ENCODE measurements around the gene NOL4L.

The NOL4L gene

DNA sequence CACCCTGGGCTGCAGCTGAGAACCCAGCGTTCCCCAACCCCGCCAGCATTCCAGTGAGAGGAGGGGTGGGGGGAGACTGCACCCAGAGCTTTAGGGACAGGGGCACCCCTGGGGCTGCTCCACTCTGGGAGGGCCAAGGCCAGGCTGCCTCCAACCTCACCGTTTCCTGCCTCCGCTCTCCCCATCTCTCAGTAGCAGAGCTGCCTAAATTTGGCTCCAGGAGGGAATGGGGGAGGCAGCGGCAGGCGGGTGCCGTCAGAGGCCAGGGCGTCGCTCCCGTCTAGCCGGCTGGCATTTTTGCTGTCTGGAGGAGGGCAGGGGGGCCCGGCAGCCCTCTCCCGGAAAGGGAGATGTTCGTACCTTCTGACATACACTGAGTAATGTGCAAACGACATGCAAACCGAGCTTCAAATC lies 46.6 kb downstream of the NOL4L start:
- no peaks in the 10 kb centered on the region for H3F3A ChIP-seq (ENCODE audit: insufficient read depth, low read length)
- peak overlapping the region; percentile 67 for H3K4me2 ChIP-seq (ENCODE audit: low read length)
- H3K27ac ChIP-seq (ENCODE audit: low read depth, low read length, poor library complexity, severe bottlenecking), result peak overlapping the region; percentile 73
- peaks cover 53% of the 10 kb centered on the region for H3K4me1 ChIP-seq (ENCODE audit: insufficient read depth, low read length, severe bottlenecking)
- H3K4me3 ChIP-seq (ENCODE audit: low read depth, low read length, poor library complexity, severe bottlenecking), result peak overlapping the region; percentile 49
- H3K27me3 ChIP-seq (ENCODE audit: insufficient read depth, low read length), result no peaks in the 10 kb centered on the region; the same call in 1 of the 2 replicates
- no peak overlapping the region for H2AFZ ChIP-seq (ENCODE audit: low read length)
- H3K79me2 ChIP-seq (ENCODE audit: insufficient read depth, low read length), result no peaks in the 10 kb centered on the region
- H3K9me2 ChIP-seq (ENCODE audit: low read depth, low read length), result no peaks in the 10 kb centered on the region
- no peak for TF ChIP-seq EZH2 (IDR thresholded peaks at IDR 0.05; ENCODE audit: borderline replicate concordance, low read length)
- TF ChIP-seq, protein P1, sequence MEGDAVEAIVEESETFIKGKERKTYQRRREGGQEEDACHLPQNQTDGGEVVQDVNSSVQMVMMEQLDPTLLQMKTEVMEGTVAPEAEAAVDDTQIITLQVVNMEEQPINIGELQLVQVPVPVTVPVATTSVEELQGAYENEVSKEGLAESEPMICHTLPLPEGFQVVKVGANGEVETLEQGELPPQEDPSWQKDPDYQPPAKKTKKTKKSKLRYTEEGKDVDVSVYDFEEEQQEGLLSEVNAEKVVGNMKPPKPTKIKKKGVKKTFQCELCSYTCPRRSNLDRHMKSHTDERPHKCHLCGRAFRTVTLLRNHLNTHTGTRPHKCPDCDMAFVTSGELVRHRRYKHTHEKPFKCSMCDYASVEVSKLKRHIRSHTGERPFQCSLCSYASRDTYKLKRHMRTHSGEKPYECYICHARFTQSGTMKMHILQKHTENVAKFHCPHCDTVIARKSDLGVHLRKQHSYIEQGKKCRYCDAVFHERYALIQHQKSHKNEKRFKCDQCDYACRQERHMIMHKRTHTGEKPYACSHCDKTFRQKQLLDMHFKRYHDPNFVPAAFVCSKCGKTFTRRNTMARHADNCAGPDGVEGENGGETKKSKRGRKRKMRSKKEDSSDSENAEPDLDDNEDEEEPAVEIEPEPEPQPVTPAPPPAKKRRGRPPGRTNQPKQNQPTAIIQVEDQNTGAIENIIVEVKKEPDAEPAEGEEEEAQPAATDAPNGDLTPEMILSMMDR (IDR thresholded peaks at IDR 0.05; ENCODE audit: low read length), result no peak
- peak overlapping the region; percentile 58 for H3K9ac ChIP-seq (ENCODE audit: low read length)
- no peaks in the 10 kb centered on the region for H3K9me3 ChIP-seq (ENCODE audit: low read length)
- no peaks in the 10 kb centered on the region for H4K20me1 ChIP-seq (ENCODE audit: insufficient read depth, low read length)
- H3K36me3 ChIP-seq (ENCODE audit: insufficient read depth, low read length), result no peaks in the 10 kb centered on the region

GRCh38 chr20:32537657-32538525 lies 47.2 kb downstream of the NOL4L start:
- peaks cover 53% of the 10 kb centered on the region for H3K4me1 ChIP-seq (ENCODE audit: insufficient read depth, low read length, severe bottlenecking)
- peak overlapping the region; percentile 73 for H3K27ac ChIP-seq (ENCODE audit: low read depth, low read length, poor library complexity, severe bottlenecking)
- H3K27me3 ChIP-seq (ENCODE audit: insufficient read depth, low read length), result no peaks in the 10 kb centered on the region
- no peaks in the 10 kb centered on the region for H3K9me3 ChIP-seq (ENCODE audit: low read length)
- no peaks in the 10 kb centered on the region for H3K36me3 ChIP-seq (ENCODE audit: insufficient read depth, low read length)
- peak overlapping the region; percentile 52 for H3K4me3 ChIP-seq (ENCODE audit: low read depth, low read length, poor library complexity, severe bottlenecking)
- H3K4me2 ChIP-seq (ENCODE audit: low read length), result peak overlapping the region; percentile 67
- H3K9me2 ChIP-seq (ENCODE audit: low read depth, low read length), result no peaks in the 10 kb centered on the region
- no peaks in the 10 kb centered on the region for H3K79me2 ChIP-seq (ENCODE audit: insufficient read depth, low read length)
- TF ChIP-seq, protein P1 (IDR thresholded peaks at IDR 0.05; ENCODE audit: low read length), result no peak
- TF ChIP-seq EZH2 (IDR thresholded peaks at IDR 0.05; ENCODE audit: borderline replicate concordance, low read length), result no peak
- no peaks in the 10 kb centered on the region for H4K20me1 ChIP-seq (ENCODE audit: insufficient read depth, low read length)
- H3K9ac ChIP-seq (ENCODE audit: low read length), result peak overlapping the region; percentile 58; the same call in 1 of the 2 replicates
- no peaks in the 10 kb centered on the region for H3F3A ChIP-seq (ENCODE audit: insufficient read depth, low read length)
- H2AFZ ChIP-seq (ENCODE audit: low read length), result no peak overlapping the region

DNA sequence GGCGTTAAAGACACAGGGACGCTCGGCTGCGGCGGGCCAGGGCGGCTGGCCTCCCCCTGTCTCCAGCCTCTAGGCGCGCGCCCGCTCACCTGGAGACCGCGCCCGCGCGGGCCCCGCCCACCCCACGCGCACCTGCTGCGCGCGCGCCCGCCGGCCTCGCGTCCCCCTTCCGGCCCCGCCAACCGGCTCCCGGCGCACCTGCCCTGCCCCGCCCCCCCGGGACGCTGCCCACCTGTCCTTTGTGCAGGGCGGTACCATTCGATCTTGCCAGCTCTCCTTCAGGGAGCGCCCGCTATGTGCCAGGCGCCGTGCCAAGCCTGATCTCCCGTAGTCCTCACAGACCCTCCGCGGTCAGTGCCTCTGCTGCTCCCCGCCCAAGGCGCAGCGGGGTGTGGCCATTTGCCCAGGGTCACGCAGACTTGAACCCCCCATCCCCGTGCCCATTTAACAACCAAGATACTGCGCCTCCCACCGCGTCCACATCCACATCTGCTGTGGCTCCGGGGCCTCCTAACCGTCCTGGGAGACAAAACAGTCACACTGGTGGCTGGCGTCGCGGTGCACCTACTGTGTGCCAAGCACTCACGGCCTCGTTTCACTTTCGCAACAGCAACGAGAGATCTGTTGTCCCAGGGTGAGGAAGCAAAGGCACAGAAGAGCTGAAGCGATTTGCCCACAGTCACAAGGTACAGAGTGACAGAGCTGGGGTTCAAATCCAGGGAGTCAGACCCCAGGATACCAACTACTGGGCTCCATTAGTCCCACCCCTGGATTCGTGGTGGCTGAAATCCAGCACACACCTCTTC lies 48.1 kb downstream of the NOL4L start:
- H2AFZ ChIP-seq (ENCODE audit: low read length), result no peak overlapping the region
- H3K4me3 ChIP-seq (ENCODE audit: low read depth, low read length, poor library complexity, severe bottlenecking), result peak overlapping the region; percentile 55
- H3K9ac ChIP-seq (ENCODE audit: low read length), result peak overlapping the region; percentile 33; the same call in 1 of the 2 replicates
- no peaks in the 10 kb centered on the region for H3K79me2 ChIP-seq (ENCODE audit: insufficient read depth, low read length)
- no peaks in the 10 kb centered on the region for H3K9me3 ChIP-seq (ENCODE audit: low read length)
- H3K27ac ChIP-seq (ENCODE audit: low read depth, low read length, poor library complexity, severe bottlenecking), result peak overlapping the region; percentile 73
- TF ChIP-seq, protein P1 (IDR thresholded peaks at IDR 0.05; ENCODE audit: low read length), result no peak
- TF ChIP-seq EZH2 (IDR thresholded peaks at IDR 0.05; ENCODE audit: borderline replicate concordance, low read length), result no peak
- no peaks in the 10 kb centered on the region for H3F3A ChIP-seq (ENCODE audit: insufficient read depth, low read length)
- no peaks in the 10 kb centered on the region for H3K9me2 ChIP-seq (ENCODE audit: low read depth, low read length)
- H3K27me3 ChIP-seq (ENCODE audit: insufficient read depth, low read length), result no peaks in the 10 kb centered on the region
- no peaks in the 10 kb centered on the region for H4K20me1 ChIP-seq (ENCODE audit: insufficient read depth, low read length)
- peak overlapping the region; percentile 67 for H3K4me2 ChIP-seq (ENCODE audit: low read length)
- no peaks in the 10 kb centered on the region for H3K36me3 ChIP-seq (ENCODE audit: insufficient read depth, low read length)
- H3K4me1 ChIP-seq (ENCODE audit: insufficient read depth, low read length, severe bottlenecking), result peaks cover 53% of the 10 kb centered on the region
